HEK293T (cell line): ENCODE results near the gene STATH.
"Not testable (repeated sequence)": the region's sequence is repeated elsewhere in the genome, so short reads cannot be mapped to it uniquely, and the experiment has no call there.

Experiments used
- CTCF ChIA-PET: fragments of 350-600 bp; formaldehyde crosslinking; extraction: SDS; loops from one replicate; lab custom pipeline; 2021; ENCODE audit warnings: antibody characterized with exemption, inconsistent platforms; lab: Yijun Ruan, JAX
- POLR2A ChIA-PET: fragments of 350-600 bp; formaldehyde crosslinking; extraction: SDS; loops from one replicate; lab custom pipeline; 2020; ENCODE audit warnings: antibody characterized with exemption, inconsistent platforms; lab: Yijun Ruan, JAX
- DNase-seq: peaks from one replicate; pipeline ENCODE4 v3.0.0; 2012; ENCODE audit warnings: mixed read lengths; ENCODE audit errors: extremely low spot score
- BHLHE40 ChIP-seq: fragments of 450-650 bp; IDR thresholded peaks from 2 replicates; pipeline ENCODE4 v1.6.1; 2016; ENCODE audit warnings: mild to moderate bottlenecking, moderate library complexity, borderline replicate concordance
- CTBP1 ChIP-seq: fragments of 450-650 bp; IDR thresholded peaks from 2 replicates; pipeline ENCODE4 v1.6.1; 2016; ENCODE audit warnings: borderline replicate concordance
- ELF4 ChIP-seq: fragments of 450-650 bp; IDR thresholded peaks from 2 replicates; pipeline ENCODE4 v1.6.1; 2017; ENCODE audit warnings: antibody characterized with exemption
- FOXA1 ChIP-seq: fragments of 450-650 bp; IDR thresholded peaks from 2 replicates; pipeline ENCODE4 v1.6.1; 2016; ENCODE audit warnings: mild to moderate bottlenecking
- FOXK2 ChIP-seq: fragments of 450-650 bp; IDR thresholded peaks from 2 replicates; pipeline ENCODE4 v1.6.1; 2016; ENCODE audit warnings: mild to moderate bottlenecking
- HDGF ChIP-seq: fragments of 450-650 bp; IDR thresholded peaks from 2 replicates; pipeline ENCODE4 v1.6.1; 2017; ENCODE audit warnings: antibody characterized with exemption, borderline replicate concordance
- L3MBTL2 ChIP-seq: fragments of 450-650 bp; conservative IDR thresholded peaks from 2 replicates; pipeline ENCODE4 v1.6.1; 2016; ENCODE audit warnings: mild to moderate bottlenecking
- NFRKB ChIP-seq: fragments of 450-650 bp; IDR thresholded peaks from 2 replicates; pipeline ENCODE4 v1.6.1; 2016; ENCODE audit warnings: mild to moderate bottlenecking, moderate library complexity
- SP1 ChIP-seq: fragments of 450-650 bp; IDR thresholded peaks from 2 replicates; pipeline ENCODE4 v1.6.1; 2017
- SUZ12 ChIP-seq: fragments of 450-650 bp; IDR thresholded peaks from 2 replicates; pipeline ENCODE4 v1.6.1; 2016; ENCODE audit warnings: mild to moderate bottlenecking
- TARDBP ChIP-seq: fragments of 450-650 bp; IDR thresholded peaks from 2 replicates; pipeline ENCODE4 v1.6.1; 2016
- ZNF384 ChIP-seq: fragments of 450-650 bp; IDR thresholded peaks from 2 replicates; pipeline ENCODE4 v1.6.1; 2016

STATH gene

DNA sequence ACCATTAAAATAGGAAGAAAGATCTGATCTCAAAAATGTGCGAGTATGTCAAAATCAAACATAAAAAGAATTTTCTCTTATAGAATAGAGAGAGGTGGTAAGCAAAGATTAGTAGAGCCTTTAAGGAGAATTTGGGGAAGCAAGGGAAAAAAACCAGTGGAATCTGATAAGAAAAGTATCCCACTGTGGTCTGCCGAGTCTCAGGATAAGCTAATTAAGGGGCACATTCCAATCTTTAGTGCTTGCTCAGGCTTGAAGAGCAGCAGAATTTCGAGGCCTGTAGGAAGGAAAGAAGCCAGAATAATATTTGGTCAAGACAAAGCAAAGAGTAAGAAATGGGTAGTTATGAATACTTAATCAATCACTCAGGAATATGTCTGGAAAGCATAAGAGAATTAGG is 13.0 kb downstream of the STATH start:
- TF ChIP-seq CTBP1 (no peak), TARDBP (no peak), SP1 (no peak)
- CTCF ChIA-PET: no interaction called here
- POLR2A ChIA-PET: no interaction called here
- no peak for DNase-seq

DNA sequence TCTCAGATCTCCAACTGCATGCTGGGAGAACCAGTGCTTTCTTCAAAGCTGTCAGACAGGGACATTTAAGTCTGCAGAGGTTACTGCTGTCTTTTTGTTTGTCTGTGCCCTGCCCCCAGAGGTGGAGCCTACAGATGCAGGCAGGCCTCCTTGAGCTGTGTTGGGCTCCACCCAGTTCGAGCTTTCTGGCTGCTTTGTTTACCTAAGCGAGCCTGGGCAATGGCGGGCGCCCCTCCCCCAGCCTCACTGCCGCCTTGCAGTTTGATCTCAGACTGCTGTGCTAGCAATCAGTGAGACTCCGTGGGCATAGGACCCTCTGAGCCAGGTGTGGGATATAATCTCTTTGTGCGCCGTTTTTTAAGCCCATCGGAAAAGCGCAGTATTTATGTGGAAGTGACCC is 23.2 kb downstream of the STATH start:
- DNase-seq, POLR2A ChIA-PET, CTCF ChIA-PET: not testable (repeated sequence)

DNA sequence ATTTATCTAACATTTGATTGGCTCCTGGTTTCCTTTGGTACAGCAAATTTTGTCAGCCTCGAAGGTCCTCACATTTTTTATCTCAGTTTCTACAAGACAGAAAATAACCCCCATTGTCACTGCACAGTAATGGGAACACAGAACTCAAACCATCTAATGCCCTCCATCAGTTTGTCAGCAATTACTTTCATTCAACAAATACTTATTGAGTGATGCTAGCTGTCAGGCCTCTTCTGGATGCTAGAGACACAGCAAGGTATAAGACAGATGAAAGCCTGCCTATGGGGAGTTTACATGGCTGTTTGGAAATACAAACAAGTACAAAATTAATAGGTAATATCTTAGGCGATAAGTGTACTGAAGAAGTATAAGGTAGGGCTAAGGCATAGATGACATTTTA is 27.5 kb downstream of the STATH start:
- POLR2A ChIA-PET: no interaction called here
- CTCF ChIA-PET: no interaction called here
- no peak for DNase-seq
- no peak for TF ChIP-seq BHLHE40
- TF ChIP-seq HDGF: no peak
- no peak for TF ChIP-seq TARDBP
- TF ChIP-seq NFRKB: no peak
- TF ChIP-seq L3MBTL2: no peak
- TF ChIP-seq ZNF384: no peak

DNA sequence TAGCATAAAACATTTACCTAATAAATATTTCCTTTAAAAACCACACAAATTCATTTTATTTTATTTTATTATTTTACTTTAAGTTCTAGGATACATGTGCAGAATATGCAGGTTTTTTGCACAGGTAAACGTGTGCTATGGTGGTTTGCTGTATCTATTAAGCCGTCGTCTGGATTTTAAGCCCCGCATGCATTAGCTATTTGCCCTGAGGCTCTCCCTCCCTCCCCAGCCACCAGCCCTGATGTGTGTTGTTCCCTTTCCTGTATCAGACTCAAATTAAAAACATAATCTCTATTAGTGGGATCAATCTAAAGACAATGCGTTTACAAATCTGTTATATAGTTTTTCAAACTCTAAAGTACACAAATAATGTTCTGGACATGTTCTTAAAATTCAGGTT is 31.2 kb downstream of the STATH start:
- POLR2A ChIA-PET: no interaction called here
- no peak for DNase-seq
- CTCF ChIA-PET: interaction anchor here (0.9 kb wide), 1 partner anchor 30 kb away, joined by 3 read pairs; no protein-coding TSS in a partner anchor
- TF ChIP-seq TARDBP (no peak), ELF4 (no peak), FOXA1 (no peak), CTBP1 (no peak), FOXK2 (no peak)

- DNase-seq, CTCF ChIA-PET, POLR2A ChIA-PET: not testable (repeated sequence)
Observed at GRCh38 chr4:70028159-70028558, 32.4 kb downstream of the STATH start, which contains the start of gene HTN3. TSS of gene HTN3 (plus strand) at chr4:70028459. CDS start at chr4:70030741, 2,282 bp downstream.

DNA sequence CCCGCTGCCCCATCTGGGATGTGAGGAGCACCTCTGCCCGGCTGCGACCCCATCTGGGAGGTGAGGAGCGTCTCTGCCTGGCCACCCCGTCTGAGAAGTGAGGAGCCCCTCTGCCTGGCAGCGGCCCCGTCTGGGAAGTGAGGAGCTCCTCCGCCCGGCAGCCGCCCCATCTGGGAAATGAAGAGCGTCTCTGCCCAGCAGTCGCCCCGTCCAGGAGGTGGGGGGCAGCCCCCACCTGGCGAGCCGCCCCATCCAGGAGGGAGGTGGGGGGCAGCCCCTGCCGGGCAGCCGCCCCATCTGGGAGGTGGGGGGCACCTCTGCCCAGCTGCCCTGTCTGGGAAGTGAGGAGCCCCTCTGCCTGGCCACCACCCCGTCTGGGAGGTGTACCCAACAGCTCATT is 41.8 kb downstream of the STATH start:
- CTCF ChIA-PET, POLR2A ChIA-PET, DNase-seq: not testable (repeated sequence)

- CTCF ChIA-PET, DNase-seq, POLR2A ChIA-PET: not testable (repeated sequence)
Observed at GRCh38 chr4:70039928-70040327, 44.2 kb downstream of the STATH start.

DNA sequence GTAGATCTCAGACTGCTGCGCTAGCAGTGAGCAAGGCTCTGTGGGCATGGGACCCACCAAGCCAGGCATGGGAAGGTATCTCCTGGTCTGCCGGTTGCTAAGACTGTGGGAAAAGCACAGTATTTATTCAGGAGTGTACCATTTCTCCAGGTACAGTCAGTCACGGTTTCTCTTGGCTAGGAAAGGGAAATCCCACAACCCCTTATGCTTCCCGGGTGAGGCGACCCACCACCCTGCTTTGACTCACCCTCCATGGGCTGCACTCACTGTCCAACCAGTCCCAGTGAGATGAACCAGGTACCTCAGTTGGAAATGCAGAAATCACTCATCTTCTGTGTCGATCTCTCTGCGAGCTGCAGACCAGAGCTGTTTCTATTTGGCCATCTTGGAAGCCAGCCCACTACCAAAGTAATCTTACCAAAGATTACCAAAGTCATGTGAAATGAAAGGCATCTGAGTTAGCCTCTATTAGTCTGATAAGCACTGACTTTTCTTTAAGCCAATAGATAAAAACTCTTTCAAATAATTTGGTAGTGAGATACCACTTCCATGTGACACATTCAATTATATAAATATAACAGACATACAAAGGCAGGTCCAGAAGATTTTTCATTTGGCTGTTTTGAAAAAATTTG is 46.0 kb downstream of the STATH start:
- TF ChIP-seq ZNF384: no peak
- no peak for TF ChIP-seq HDGF
- no peak for TF ChIP-seq L3MBTL2
- TF ChIP-seq SUZ12: no peak

DNA sequence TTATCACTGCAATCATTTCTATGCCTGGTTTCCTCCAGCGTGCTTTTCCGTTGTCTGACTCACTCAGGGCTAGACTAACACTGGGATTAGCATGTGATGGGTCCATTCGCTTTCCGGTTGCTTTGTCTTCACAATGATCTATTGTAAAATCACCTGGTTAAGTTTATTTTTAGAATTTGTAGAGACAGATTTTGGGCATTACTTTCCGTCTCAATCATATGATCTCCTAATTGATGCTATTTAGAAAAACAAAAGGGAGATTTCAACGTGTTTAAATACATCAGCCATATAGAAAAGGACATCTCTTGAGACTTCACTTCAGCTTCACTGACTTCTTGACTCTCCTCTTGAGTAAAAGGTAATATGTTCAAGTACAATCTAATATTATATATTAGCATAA is 54.4 kb downstream of the STATH start, which contains the start of gene HTN1:
TSS of gene HTN1 (plus strand) at position 301 of the 400 bp plus-strand sequence. CDS start 2,639 bp downstream, outside the sequence.
- DNase-seq, POLR2A ChIA-PET, CTCF ChIA-PET: not testable (repeated sequence)

More for the DNA sequence above, 46.0 kb downstream of the STATH start:
- CTCF ChIA-PET: no interaction called here
- no peak for DNase-seq
- POLR2A ChIA-PET: no interaction called here
